GM12801 (cell line): ENCODE results near the gene VANGL2.

Experiments
- TF ChIP-seq, protein P1 (sequence below): IDR thresholded peaks from one replicate; pipeline ENCODE4 v1.5.1; 2011; ENCODE audit warnings: control low read depth; ENCODE audit not compliant: insufficient read length; ENCODE audit errors: extremely low read depth

The VANGL2 gene

GRCh38 chr1:160449494-160449893 lies 49.1 kb downstream of the VANGL2 start:
- TF ChIP-seq, protein P1, sequence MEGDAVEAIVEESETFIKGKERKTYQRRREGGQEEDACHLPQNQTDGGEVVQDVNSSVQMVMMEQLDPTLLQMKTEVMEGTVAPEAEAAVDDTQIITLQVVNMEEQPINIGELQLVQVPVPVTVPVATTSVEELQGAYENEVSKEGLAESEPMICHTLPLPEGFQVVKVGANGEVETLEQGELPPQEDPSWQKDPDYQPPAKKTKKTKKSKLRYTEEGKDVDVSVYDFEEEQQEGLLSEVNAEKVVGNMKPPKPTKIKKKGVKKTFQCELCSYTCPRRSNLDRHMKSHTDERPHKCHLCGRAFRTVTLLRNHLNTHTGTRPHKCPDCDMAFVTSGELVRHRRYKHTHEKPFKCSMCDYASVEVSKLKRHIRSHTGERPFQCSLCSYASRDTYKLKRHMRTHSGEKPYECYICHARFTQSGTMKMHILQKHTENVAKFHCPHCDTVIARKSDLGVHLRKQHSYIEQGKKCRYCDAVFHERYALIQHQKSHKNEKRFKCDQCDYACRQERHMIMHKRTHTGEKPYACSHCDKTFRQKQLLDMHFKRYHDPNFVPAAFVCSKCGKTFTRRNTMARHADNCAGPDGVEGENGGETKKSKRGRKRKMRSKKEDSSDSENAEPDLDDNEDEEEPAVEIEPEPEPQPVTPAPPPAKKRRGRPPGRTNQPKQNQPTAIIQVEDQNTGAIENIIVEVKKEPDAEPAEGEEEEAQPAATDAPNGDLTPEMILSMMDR, result no peak

DNA sequence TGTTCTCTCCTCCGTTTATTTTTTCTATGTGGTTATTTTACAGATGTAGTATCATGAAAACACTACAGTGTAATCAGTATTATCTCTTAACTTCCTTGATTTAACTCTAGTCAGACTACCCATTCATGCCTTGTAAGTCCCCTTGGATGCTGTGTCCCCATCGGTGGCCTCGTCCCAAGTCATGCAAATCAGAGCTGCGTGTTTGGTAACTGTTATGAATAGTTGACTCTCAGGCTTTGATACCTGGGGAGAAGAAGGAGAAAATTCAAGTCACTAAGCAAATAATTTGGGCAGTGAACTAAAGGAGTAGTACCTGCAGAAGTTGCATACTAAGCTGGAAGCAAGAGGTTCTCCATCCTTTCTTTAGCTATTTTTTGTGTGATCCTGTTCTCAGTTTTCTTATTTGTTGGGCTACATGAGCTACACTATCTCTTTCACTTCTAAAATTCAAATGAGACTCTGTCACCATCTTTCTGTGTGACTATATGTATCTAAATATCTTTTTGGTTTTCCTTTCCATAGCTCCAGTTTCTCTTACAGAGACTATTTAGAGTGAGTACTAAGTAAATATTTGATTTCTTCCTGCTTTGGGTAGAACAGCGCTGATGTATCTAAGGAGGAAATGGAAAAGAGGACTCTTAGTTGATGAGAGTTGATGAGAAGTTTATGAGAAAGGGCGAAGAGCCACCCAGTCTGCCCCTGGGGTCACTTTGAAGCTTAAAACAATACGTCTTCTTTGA lies 50.9 kb downstream of the VANGL2 start:
- TF ChIP-seq, protein P1, result no peak

GRCh38 chr1:160451859-160452232 lies 51.5 kb downstream of the VANGL2 start:
- TF ChIP-seq, protein P1, result no peak

- TF ChIP-seq, protein P1, result no peak
Measured at GRCh38 chr1:160453443-160453842, 53.1 kb downstream of the VANGL2 start.

- TF ChIP-seq, protein P1, result no peak
Measured at GRCh38 chr1:160454371-160455152, 54.2 kb downstream of the VANGL2 start.

- TF ChIP-seq, protein P1, result no peak
Measured at GRCh38 chr1:160455153-160455517, 54.8 kb downstream of the VANGL2 start.

- TF ChIP-seq, protein P1, result no peak
Measured at GRCh38 chr1:160459056-160459455, 58.7 kb downstream of the VANGL2 start.
